GM19372 (cell line): ENCODE results near the gene OR2D3.
"Not testable (repeated sequence)": the region's sequence is repeated elsewhere in the genome, so short reads cannot be mapped to it uniquely, and the experiment has no call there.

Source experiments
- ATAC-seq: cut with Tn5 transposase; IDR thresholded peaks from one replicate; pipeline ENCODE4 v1.9.1; 2021; ENCODE audit warnings: mild to moderate bottlenecking, low read depth, moderate library complexity; ENCODE audit not compliant: unreplicated experiment

Gene OR2D3

DNA sequence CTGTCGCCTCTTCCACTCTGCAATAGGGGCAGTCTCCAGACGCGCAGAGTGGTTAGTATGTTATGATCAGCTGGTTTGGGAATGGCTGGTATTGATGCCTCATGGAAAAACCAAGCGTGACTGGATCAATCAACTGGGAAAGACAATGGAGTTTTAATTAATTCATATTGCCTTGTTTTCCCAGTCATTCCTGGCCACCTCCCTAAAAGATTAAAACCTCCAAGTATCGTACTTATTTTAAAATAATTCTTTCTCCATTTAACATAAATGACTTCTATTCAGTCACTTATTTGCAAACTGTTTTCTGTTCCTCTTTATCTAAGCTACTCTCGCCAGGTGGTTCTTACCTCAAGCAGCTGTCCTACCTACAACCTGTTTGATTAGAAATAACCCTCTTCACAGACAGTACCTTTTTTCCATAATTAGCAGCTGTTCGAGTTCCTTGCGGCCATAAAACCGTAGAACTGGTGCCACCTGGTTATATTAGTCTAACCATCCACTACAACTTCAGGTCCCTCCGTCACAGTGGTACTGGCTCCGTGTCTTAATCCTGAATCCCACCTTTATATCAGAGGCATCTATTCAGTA is 6.3 kb downstream of the OR2D3 start:
- peak; percentile 59 for ATAC-seq

DNA sequence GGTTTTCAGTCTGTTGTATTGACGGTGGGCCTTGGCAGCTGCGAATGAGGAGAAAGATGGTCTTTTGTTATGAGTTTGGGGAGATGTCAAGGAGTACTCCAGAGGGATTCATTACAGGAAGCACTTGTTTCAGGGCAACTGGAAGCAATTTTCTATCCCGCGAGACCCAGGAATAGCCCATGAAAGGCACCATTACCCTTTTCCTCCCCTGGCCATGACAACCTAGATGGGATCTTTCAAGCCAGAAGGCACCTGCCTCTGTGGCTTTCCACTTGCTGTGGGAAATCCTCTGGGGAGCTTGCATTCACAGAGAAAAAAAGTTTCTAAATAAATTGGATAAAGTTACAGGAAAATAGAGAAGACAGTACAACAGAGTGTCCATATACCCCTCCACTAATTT is 8.1 kb downstream of the OR2D3 start:
- ATAC-seq: no peak

DNA sequence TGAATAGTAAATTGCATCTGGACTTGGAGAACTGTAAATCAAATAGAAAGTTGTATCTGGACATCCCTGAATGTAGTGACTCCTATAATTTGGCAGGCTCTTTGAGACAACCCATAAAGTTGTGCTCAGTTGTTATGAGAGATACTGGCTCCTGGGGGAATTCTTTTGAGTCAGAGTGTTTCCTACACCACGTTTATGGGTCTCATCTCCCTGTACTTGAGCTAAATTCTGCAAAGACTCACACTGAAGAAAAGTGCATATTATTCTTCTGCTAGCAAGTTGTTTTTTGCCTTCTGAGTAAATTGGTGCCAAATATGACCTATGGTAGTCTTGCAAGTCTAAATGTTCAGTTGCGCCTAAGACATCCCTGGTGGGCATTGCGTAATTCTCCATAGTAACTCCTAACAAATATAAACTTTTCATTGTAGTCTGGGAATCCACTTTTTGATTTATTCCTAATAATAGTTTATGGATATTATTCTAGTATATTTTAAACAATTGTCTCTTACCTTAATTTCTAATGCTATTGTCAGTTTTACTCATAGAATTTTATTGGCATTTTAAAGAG is 10.4 kb downstream of the OR2D3 start:
- no peak for ATAC-seq

DNA sequence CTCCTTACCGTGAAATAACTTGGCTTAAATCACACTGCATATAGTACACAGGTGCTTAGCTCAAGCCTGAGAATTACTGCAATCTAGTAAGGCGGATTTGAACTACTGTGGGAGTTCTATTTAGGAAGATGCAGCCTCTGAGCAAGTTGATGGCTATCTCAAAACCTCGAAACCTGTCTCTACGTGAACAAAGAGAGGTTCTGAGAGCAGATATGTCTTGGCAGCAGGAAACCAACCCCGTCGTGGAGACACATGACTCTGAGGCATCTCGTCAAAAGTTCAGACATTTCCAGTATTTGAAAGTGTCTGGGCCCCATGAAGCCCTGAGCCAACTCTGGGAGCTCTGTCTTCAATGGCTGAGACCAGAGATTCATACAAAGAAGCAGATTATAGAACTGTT is 11.3 kb downstream of the OR2D3 start:
- no peak for ATAC-seq

DNA sequence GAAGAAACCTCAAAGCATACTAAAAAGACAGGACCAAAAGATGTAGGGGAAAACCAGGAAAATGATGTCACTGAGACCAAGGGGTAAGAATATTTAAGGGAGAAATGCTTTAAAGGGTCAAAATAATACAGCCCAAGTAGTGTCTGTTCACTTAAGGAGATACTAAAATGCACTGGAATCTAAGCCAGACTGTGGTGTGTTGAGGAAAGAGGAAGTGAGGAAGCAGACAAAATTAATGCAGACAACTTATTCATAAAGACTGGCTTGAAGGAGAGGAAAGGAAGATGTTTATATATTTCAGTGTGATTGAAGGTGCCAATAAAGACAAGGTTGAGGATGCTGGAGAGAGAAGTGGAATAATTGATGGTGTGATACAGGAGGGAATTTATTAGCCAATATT is 21.2 kb downstream of the OR2D3 start:
- ATAC-seq: no peak

DNA sequence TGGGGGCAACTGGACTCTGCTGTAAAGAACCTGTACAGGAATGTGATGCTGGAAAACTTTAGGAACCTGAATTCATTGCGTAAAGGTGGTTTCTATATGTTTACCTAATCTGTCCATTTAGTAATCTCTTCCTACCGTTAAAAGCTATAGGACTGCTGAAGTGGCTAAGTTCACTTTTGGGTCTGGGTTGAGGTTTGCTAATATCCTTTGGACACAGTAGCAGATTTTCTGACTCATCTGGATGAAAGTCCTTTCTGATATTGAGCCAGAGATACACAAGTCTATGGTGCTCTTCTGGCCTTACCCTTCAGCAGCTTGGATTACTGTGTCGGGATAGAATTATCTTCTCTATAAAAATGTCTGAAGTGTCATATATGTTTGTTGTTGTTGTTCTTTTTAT is 22.3 kb downstream of the OR2D3 start:
- no peak for ATAC-seq

DNA sequence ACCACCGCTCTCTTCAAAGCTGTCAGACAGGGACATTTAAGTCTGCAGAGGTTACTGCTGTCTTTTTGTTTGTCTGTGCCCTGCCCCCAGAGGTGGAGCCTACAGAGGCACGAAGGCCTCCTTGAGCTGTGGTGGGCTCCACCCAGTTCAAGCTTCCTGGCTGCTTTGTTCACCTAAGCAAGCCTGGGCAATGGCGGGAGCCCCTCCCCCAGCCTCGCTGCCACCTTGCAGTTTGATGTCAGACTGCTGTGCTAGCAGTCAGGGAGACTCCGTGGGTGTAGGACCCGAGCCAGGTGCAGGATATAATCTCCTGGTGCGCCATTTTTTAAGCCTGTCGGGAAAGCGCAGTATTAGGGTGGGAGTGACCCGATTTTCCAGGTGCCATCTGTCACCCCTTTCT is 33.4 kb downstream of the OR2D3 start:
- not testable (repeated sequence) for ATAC-seq

DNA sequence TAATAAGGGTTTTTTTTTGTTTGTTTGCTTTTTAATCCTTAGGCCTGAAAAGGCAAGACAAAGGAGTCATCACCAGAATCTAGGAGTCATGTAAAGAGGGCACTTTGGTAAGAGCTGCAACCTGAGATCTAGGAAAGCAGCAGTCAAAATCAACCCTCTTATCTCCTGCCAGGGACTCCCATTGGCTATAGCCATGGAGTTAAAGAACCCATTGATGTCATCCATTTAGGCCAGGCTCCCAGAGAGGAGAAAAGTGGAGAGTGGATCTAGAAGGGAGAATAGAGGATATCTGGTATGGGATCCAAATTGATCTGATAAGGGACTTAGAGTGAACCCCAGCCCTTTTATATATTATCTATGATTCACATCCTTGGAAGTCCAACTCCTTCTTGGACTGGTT is 41.3 kb downstream of the OR2D3 start:
- ATAC-seq: no peak

DNA sequence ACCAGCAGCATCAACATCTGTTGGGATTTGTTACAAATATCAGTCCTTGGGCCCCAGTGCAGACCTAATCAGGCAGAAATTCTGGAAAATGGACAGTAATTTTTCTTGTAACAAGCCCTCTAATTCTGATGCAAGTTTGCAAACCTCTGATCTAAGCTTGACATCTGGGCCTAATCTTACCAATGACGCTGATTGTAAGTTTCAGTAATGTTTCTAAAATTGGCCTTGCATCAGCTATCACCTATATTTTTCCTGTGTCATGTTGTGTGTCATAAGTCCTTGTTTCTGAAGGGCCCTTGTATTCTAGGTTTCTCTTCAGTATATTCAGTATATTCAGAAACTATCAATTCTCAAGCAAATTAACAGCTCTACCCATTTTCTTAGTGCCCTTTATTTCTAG is 41.9 kb downstream of the OR2D3 start:
- ATAC-seq: peak; percentile 81

DNA sequence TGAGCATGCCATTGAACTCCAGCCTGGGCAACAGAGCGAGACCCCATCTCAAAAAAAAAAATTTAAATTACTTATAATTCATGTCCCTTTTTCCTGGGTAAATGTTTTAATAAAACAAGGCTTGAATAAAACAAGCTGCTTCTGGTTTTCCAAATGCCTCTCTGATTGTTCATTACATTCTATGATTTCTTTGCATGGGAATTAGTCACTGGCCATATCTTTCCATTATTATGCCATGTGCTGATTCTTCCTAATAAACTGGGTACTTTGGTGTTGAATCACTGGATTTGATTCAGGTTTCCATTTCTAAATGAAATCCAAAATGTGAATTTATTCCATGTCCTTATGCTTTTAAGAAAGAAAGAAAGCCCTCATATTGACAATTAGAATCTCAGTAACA is 48.0 kb downstream of the OR2D3 start:
- no peak for ATAC-seq

DNA sequence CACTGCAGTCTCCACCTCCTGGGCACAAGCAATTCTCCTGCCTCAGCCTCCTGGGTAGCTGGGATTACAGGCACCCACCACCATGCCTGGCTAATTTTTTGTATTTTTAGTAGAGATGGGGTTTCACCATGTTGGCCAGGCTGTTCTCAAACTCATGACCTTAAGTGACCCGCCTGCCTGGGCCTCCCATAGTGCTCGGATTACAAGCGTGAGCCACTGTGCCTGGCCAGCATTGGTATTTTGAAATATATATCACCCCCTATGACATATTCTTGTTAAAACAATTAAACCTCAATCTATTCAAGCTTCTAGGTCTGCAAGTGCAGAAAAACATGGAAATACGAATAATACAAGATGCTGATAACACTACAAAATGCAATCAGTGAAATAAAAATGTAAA is 49.1 kb downstream of the OR2D3 start:
- not testable (repeated sequence) for ATAC-seq
